PFSK-1 (cell line): ENCODE measurements around the gene CDC45. TPM values are rescaled to one million over a fixed set of nuclear protein-coding genes. Genes with fewer than 3 reads are reported as not detected.
A peak's percentile ranks its signal among the peaks of the same experiment; 100 is the strongest.

Source experiments
- FOXP2 ChIP-seq: optimal IDR thresholded peaks from 2 replicates; pipeline ENCODE3; 2011; ENCODE audit warnings: borderline replicate concordance, control low read depth, inconsistent platforms; ENCODE audit not compliant: insufficient read depth; ENCODE audit errors: extremely low read length, extremely low read depth
- POLR2AphosphoS5 ChIP-seq: IDR thresholded peaks from 2 replicates; pipeline ENCODE4 v1.6.1; 2012; ENCODE audit warnings: low read depth, mild to moderate bottlenecking, control low read depth, low read length, moderate library complexity
- SIN3A ChIP-seq: IDR thresholded peaks from 2 replicates; pipeline ENCODE4 v1.6.1; 2012; ENCODE audit warnings: mild to moderate bottlenecking, low read length, moderate library complexity, borderline replicate concordance; ENCODE audit not compliant: insufficient read depth
- TAF1 ChIP-seq: IDR thresholded peaks from 2 replicates; pipeline ENCODE4 v1.6.1; 2012; ENCODE audit warnings: low read length, control low read depth, borderline replicate concordance; ENCODE audit not compliant: insufficient read depth
- polyA plus RNA-seq: library from polyadenylated mRNA; unstranded; fragments of >200 nt; gene quantifications from one replicate; pipeline ENCODE4 v1.2.1, GENCODE V29; 2012; ENCODE audit warnings: low read depth, missing spikeins; ENCODE audit not compliant: insufficient read length
- TF ChIP-seq, protein P1 (sequence below), 2 experiments: IDR thresholded peaks; 2 replicates each; pipeline versions ENCODE4 v1.6.1 to v1.8.0; 2011 to 2012; ENCODE audit warnings: low read depth in 2 of 2, low read length in 2 of 2, control low read depth in 1 of 2, inconsistent platforms in 1 of 2, mild to moderate bottlenecking in 1 of 2, moderate library complexity in 1 of 2; ENCODE audit not compliant: insufficient read depth in 1 of 2

The CDC45 gene, protein sequence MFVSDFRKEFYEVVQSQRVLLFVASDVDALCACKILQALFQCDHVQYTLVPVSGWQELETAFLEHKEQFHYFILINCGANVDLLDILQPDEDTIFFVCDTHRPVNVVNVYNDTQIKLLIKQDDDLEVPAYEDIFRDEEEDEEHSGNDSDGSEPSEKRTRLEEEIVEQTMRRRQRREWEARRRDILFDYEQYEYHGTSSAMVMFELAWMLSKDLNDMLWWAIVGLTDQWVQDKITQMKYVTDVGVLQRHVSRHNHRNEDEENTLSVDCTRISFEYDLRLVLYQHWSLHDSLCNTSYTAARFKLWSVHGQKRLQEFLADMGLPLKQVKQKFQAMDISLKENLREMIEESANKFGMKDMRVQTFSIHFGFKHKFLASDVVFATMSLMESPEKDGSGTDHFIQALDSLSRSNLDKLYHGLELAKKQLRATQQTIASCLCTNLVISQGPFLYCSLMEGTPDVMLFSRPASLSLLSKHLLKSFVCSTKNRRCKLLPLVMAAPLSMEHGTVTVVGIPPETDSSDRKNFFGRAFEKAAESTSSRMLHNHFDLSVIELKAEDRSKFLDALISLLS
- polyA plus RNA-seq, result 26.3 TPM

DNA sequence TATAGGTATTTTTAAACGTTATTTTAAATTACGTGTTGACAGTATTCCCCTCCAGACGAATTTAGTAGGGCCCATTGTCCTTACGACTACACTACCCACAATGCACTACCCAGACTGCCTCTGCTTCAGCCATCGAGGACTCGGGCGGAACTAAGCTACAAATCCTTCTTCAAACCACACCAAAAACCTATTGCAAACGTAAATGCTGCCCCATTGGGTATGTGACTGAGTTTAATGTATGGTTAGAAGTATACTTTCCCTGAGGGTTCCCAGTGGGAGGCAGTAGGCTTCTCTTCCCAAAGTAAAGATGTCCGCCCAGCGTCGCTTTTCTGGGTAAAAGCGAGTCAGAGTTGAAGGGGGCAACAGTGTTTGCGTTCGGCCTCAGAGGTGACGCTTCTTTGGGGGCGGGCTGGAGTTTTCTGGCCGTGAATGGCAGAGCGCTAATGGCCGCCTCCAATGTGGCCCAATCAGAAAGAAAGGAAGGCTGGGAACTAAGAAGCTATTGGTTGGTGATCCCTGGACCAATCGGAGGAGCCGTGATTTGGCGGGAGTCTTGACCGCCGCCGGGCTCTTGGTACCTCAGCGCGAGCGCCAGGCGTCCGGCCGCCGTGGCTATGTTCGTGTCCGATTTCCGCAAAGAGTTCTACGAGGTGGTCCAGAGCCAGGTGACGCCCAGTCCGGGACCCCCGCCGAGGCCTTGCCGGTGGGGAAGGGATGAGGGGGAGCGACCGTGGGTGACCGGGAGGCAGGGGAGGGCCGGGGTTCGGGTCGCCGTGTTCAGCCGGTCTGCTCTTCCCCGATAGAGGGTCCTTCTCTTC, at the start of gene CDC45:
Gene CDC45, plus strand, starts transcription at position 566 of the 818 bp plus-strand sequence. Its CDS starts 49 bp downstream, at position 615.
- TF ChIP-seq SIN3A (peak; percentile 84; the same call in 1 of the 2 replicates), POLR2AphosphoS5 (peak; percentile 48; the same call in 1 of the 2 replicates), TAF1 (no peak), FOXP2 (peak; percentile 1)
- TF ChIP-seq, protein P1, sequence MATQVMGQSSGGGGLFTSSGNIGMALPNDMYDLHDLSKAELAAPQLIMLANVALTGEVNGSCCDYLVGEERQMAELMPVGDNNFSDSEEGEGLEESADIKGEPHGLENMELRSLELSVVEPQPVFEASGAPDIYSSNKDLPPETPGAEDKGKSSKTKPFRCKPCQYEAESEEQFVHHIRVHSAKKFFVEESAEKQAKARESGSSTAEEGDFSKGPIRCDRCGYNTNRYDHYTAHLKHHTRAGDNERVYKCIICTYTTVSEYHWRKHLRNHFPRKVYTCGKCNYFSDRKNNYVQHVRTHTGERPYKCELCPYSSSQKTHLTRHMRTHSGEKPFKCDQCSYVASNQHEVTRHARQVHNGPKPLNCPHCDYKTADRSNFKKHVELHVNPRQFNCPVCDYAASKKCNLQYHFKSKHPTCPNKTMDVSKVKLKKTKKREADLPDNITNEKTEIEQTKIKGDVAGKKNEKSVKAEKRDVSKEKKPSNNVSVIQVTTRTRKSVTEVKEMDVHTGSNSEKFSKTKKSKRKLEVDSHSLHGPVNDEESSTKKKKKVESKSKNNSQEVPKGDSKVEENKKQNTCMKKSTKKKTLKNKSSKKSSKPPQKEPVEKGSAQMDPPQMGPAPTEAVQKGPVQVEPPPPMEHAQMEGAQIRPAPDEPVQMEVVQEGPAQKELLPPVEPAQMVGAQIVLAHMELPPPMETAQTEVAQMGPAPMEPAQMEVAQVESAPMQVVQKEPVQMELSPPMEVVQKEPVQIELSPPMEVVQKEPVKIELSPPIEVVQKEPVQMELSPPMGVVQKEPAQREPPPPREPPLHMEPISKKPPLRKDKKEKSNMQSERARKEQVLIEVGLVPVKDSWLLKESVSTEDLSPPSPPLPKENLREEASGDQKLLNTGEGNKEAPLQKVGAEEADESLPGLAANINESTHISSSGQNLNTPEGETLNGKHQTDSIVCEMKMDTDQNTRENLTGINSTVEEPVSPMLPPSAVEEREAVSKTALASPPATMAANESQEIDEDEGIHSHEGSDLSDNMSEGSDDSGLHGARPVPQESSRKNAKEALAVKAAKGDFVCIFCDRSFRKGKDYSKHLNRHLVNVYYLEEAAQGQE (IDR thresholded peaks at IDR 0.05; ENCODE audit: insufficient read depth in 1 of 2, low read depth in 2 of 2, low read length in 2 of 2), result no peak

DNA sequence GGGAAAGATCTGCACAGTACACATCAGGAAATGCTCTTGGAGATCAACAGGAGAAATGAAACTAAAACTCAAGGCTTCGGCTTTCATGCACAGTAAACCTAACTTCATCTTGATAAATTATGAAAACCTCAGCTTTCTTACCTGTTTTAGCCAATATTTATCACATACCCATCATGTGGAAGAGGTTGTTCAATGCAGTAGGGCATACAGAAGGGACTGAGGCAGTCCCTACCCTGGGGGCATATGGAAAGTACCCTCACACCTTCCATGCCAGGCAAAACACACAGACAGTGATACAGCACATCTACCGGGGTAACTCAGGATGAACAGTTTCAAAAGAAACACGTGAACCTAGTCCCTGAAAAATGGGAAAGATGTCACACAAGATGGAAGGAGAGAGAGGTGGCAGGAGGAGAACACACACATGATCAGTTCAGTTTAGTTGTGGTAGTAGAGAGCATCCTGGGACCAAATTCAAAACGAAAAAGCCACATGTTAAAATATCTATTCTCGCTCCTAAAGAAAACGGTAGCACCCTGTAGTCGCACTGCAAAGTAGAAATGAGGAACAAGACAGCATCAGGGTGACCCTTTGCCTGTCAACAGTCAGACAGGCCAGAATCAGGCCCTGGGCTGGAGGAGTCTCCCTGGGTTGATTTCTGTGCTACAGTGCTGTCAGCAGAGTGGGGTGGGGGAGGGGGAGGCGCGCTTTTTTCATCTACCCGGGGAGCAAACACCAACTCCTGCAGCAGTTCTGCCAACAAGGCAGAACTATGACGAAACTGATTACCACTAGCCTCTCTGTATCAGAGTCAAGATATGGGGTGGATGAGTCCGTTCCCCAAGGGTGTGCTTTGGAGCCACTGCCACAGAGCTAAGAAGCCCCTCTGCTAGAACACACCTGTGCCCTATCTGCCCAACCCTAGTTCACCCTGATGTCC, 49.5 kb upstream of the CDC45 start:
- no peak for TF ChIP-seq POLR2AphosphoS5
- no peak for TF ChIP-seq SIN3A

DNA sequence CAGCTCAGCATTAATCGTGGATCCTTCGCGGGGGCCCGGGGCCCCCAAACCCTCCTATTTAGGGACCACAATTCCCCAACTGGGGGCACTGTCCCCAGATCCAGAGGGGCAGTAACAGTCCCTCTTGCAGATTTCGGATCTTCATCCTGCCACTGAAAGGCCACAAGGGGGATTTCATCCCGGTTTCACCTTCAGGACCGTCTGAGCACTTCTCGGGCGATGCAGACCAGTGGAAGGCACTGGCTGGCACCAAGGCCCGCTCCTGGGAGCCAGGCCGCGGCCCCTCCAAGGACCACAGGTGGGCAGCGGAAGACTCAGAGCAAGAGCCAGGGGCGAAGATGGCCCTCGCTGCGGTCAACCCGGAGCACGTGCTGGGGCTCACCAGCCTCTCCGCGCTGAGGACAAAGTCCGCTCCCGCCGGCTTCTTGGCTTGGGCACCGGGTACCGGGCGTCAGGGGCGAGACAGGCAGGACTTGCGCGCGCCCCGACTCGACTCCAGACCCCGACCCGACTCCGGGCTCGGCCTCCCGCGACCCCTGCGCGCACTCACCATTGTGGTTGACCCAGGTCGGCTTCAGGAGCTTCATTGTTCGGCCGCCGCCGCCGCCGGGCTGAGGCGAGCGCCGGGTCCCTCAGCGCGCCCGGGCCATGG, 48.7 kb upstream of the CDC45 start:
- TF ChIP-seq SIN3A (no peak), FOXP2 (no peak), POLR2AphosphoS5 (no peak), TAF1 (no peak; the same call in 1 of the 2 replicates)
- TF ChIP-seq, protein P1 (IDR thresholded peaks at IDR 0.05; ENCODE audit: insufficient read depth in 1 of 2, low read depth in 2 of 2, low read length in 2 of 2), result no peak

DNA sequence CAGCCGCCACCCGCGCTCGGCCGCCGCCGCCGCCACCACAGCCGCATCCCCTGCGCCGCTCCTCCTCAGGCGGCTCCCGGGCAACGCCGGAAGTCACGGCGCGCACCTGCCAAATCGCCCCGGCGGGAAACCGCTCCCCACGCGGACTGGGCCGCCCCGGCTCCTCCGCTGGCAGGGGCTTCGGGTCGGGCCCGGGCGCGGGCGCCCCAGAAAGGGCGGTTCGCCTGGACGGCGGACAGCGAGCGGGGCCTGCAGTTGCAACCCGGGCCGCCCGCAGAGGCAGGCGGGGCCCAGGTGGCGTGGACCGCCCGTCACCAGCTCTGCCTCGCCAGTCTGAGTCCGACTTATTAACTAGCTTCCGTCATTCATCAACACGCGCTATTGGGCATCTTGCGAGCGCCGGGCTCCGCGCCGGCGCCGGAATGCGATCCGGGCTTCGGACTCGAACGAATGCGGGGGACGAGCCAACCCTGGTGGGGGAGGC, 48.0 kb upstream of the CDC45 start, which contains the start of gene HIRA:
Gene HIRA, minus strand, starts transcription at position 85 of the 484 bp plus-strand sequence. CDS start 257 bp downstream, outside the sequence.
- TF ChIP-seq TAF1 (peak; percentile 60; the same call in 1 of the 2 replicates), SIN3A (0 out of 2 replicates have a peak, but pooled peaks have one; percentile 19), POLR2AphosphoS5 (no peak), FOXP2 (peak; percentile 74)
- TF ChIP-seq, protein P1 (IDR thresholded peaks at IDR 0.05; ENCODE audit: insufficient read depth in 1 of 2, low read depth in 2 of 2, low read length in 2 of 2), result peak; percentile 11 to 33; a peak in 2 of 4 replicates
